Sigmoid colon (tissue), 7 donors: ENCODE measurements around the gene PPP2R5B. TPM values are rescaled to one million over a fixed set of nuclear protein-coding genes. Genes with fewer than 3 reads are reported as not detected.

Experiments
- DNase-seq: peaks from one replicate; pipeline ENCODE4 v3.0.0-alpha.2; 2019
- H3K27ac ChIP-seq, 4 donors: fragments of 200-600 bp; sonication (generic); one replicate each; pipeline ENCODE4 v1.5.1; 2016 to 2019; ENCODE audit warnings: mild to moderate bottlenecking in 1 of 4
- H3K27me3 ChIP-seq, 3 donors: fragments of 200-600 bp; sonication (generic); one replicate each; pipeline ENCODE4 v1.5.1; 2019; ENCODE audit warnings: mild to moderate bottlenecking in 1 of 3
- H3K36me3 ChIP-seq, 4 donors: fragments of 200-600 bp; sonication (generic); one replicate each; pipeline ENCODE4 v1.5.1; 2016 to 2019
- H3K4me1 ChIP-seq, 4 donors: fragments of 200-600 bp; sonication (generic); one replicate each; pipeline ENCODE4 v1.5.1; 2017 to 2019
- H3K4me3 ChIP-seq, 4 donors: fragments of 200-600 bp; sonication (generic); one replicate each; pipeline ENCODE4 v1.5.1; 2017 to 2019; ENCODE audit warnings: mild to moderate bottlenecking in 2 of 4, moderate library complexity in 1 of 4
- H3K9me3 ChIP-seq, 4 donors: fragments of 200-600 bp in 3 of 4; sonication (generic) in 3 of 4; one replicate each; pipeline versions ENCODE4 v1.5.1 to v1.6.1; 2013 to 2019
- CTCF ChIP-seq, 4 experiments: fragments of 450-650 bp in 3 of 4; fragments of 200-600 bp in 1 of 4; IDR thresholded peaks; one replicate each; pipeline ENCODE4 v1.5.1; 2016 to 2019; ENCODE audit warnings: antibody characterized with exemption in 4 of 4, mild to moderate bottlenecking in 3 of 4, moderate library complexity in 2 of 4
- EP300 ChIP-seq, 4 donors: sonication (generic); formaldehyde crosslinking; IDR thresholded peaks; one replicate each; pipeline ENCODE4 v1.6.1; 2017; ENCODE audit warnings: antibody characterized with exemption in 4 of 4
- POLR2A ChIP-seq, 2 donors: fragments of 450-650 bp; IDR thresholded peaks; one replicate each; pipeline ENCODE4 v1.6.1; 2016; ENCODE audit warnings: antibody characterized with exemption in 2 of 2, mild to moderate bottlenecking in 2 of 2, moderate library complexity in 2 of 2
- POLR2AphosphoS5 ChIP-seq, 4 donors: sonication (generic); formaldehyde crosslinking; IDR thresholded peaks; one replicate each; pipeline ENCODE4 v1.6.1; 2017; ENCODE audit warnings: antibody characterized with exemption in 4 of 4
- WGBS, 2 donors: extraction: QIAGEN DNeasy Blood & Tissue Kit; methylation state at CpG; one replicate each; pipeline ENCODE4 v1.1.7; 2013; 5-methylcytosine and 5-hydroxymethylcytosine counted together
- intact Hi-C: fragments of 100-400 bp; cut with DNase I; formaldehyde crosslinking; loops from one replicate; pipeline ENCODE4 v1.15.1; 2023
- polyA plus RNA-seq, 3 donors: library from polyadenylated mRNA; stranded (reverse); fragments of 200-250 nt; gene quantifications; one replicate each; pipeline ENCODE4 v1.2.3, GENCODE V29; 2013
- total RNA-seq, 4 donors: library from RNA; depleted of rRNA; stranded (reverse); fragments of >200 nt; gene quantifications; one replicate each; pipeline ENCODE4 v1.1.0, GENCODE V29; 2016
- donor health status: healthy with polysubstance abuse.
- donor health status: Bipolar disorder and iron deficiency.
- donor health status: healthy.

PPP2R5B gene
- total and polyA plus RNA-seq, 7 donors, result 15.6 to 27.3 (median 19.3) TPM

- DNase-seq, result no peak
- WGBS, 2 donors, result 90 to 95% methylated on average over 12 of the region's 12 CpGs
- Histone ChIP-seq H3K27me3 (no peaks in the 10 kb centered on the region), H3K4me1 (peaks cover 0 to 9% (median 0%) of the 10 kb centered on the region in 4 donors), H3K36me3 (peaks cover 18 to 68% (median 53%) of the 10 kb centered on the region in 4 donors), H3K4me3 (no peak overlapping the region), H3K27ac (no peak overlapping the region), H3K9me3 (no peaks in the 10 kb centered on the region)
- TF ChIP-seq POLR2A (IDR thresholded peaks at IDR 0.05), result no peak
- no peak for TF ChIP-seq CTCF (IDR thresholded peaks at IDR 0.05)
- no peak for TF ChIP-seq POLR2AphosphoS5 (IDR thresholded peaks at IDR 0.05)
- TF ChIP-seq EP300 (IDR thresholded peaks at IDR 0.05), result no peak
- intact Hi-C loops, result no loop called here
Measured at GRCh38 chr11:64933213-64933934, 8.9 kb downstream of the PPP2R5B start.

- Histone ChIP-seq H3K9me3 (no peaks in the 10 kb centered on the region), H3K27me3 (no peaks in the 10 kb centered on the region), H3K4me3 (no peak overlapping the region), H3K27ac (no peak overlapping the region), H3K36me3 (peaks cover 18 to 61% (median 48%) of the 10 kb centered on the region in 4 donors), H3K4me1 (peaks cover 0 to 9% (median 0%) of the 10 kb centered on the region in 4 donors)
- no peak for DNase-seq
- intact Hi-C loops, result no loop called here
- WGBS, 2 donors, result 89% methylated on average over 10 of the region's 10 CpGs
- TF ChIP-seq POLR2A (IDR thresholded peaks at IDR 0.05), result no peak
- no peak for TF ChIP-seq EP300 (IDR thresholded peaks at IDR 0.05)
- no peak for TF ChIP-seq CTCF (IDR thresholded peaks at IDR 0.05)
- TF ChIP-seq POLR2AphosphoS5 (IDR thresholded peaks at IDR 0.05), result no peak
Measured at GRCh38 chr11:64933935-64934681, 9.6 kb downstream of the PPP2R5B start.

GRCh38 chr11:64934682-64935358 lies 10.3 kb downstream of the PPP2R5B start:
- H3K4me3 ChIP-seq, result no peak overlapping the region
- no peak for DNase-seq
- WGBS, 2 donors, result 76 to 81% methylated on average over 27 of the region's 27 CpGs
- TF ChIP-seq POLR2A (IDR thresholded peaks at IDR 0.05) (no peak), POLR2AphosphoS5 (IDR thresholded peaks at IDR 0.05) (no peak), CTCF (IDR thresholded peaks at IDR 0.05) (no peak), EP300 (IDR thresholded peaks at IDR 0.05) (no peak)
- peaks cover 14 to 54% (median 43%) of the 10 kb centered on the region in 4 donors for H3K36me3 ChIP-seq
- intact Hi-C loops, result no loop called here
- no peak overlapping the region for H3K27ac ChIP-seq
- no peaks in the 10 kb centered on the region for H3K9me3 ChIP-seq
- no peaks in the 10 kb centered on the region for H3K27me3 ChIP-seq
- H3K4me1 ChIP-seq, result peaks cover 0 to 9% (median 0%) of the 10 kb centered on the region in 4 donors

GRCh38 chr11:64935359-64936081 lies 11.0 kb downstream of the PPP2R5B start, which contains the start of gene GPHA2:
Gene GPHA2, minus strand, starts transcription at chr11:64935893. Its CDS starts 433 bp downstream, at chr11:64935460.
- Histone ChIP-seq H3K4me3 (no peak within 1 kb of the TSS), H3K27me3 (no peaks in the 10 kb centered on the region), H3K4me1 (peaks cover 0 to 9% (median 0%) of the 10 kb centered on the region in 4 donors), H3K27ac (no peak within 1 kb of the TSS), H3K9me3 (no peaks in the 10 kb centered on the region), H3K36me3 (peaks cover 10 to 47% (median 36%) of the 10 kb centered on the region in 4 donors)
- WGBS, 2 donors, result 73 to 77% methylated on average over 14 of the region's 14 CpGs
- intact Hi-C loops, result no loop called here
- no peak for DNase-seq
- TF ChIP-seq POLR2A (IDR thresholded peaks at IDR 0.05), result no peak
- no peak for TF ChIP-seq CTCF (IDR thresholded peaks at IDR 0.05)
- TF ChIP-seq EP300 (IDR thresholded peaks at IDR 0.05), result no peak
- TF ChIP-seq POLR2AphosphoS5 (IDR thresholded peaks at IDR 0.05), result no peak
